Upper lobe of left lung (tissue), 6 donors: ENCODE data around the gene DNASE1L2. TPM values are rescaled to one million over a fixed set of nuclear protein-coding genes. Genes with fewer than 3 reads are reported as not detected.

Source experiments
- ATAC-seq, 2 donors: fragments of 200-7000 bp; cut with Tn5 transposase; one replicate each; pipeline ENCODE4 v1.9.1; 2022; ENCODE audit warnings: mild to moderate bottlenecking in 2 of 2, moderate library complexity in 2 of 2; ENCODE audit not compliant: low FRiP score in 2 of 2
- DNase-seq, 2 donors: peaks; one replicate each; pipeline ENCODE4 v3.0.0-alpha.2; 2019 to 2020
- H3K27ac ChIP-seq, 4 donors: fragments of 200-600 bp; sonication (generic); one replicate each; pipeline ENCODE4 v1.5.1; 2016 to 2019
- H3K27me3 ChIP-seq, 4 donors: fragments of 200-600 bp; sonication (generic); one replicate each; pipeline ENCODE4 v1.5.1; 2017 to 2019
- H3K36me3 ChIP-seq, 4 donors: fragments of 200-600 bp; sonication (generic); one replicate each; pipeline ENCODE4 v1.5.1; 2016 to 2019
- H3K4me1 ChIP-seq, 4 donors: fragments of 200-600 bp; sonication (generic); one replicate each; pipeline ENCODE4 v1.5.1; 2018 to 2019
- H3K4me3 ChIP-seq, 4 donors: fragments of 200-600 bp; sonication (generic); one replicate each; pipeline ENCODE4 v1.5.1; 2017 to 2019; ENCODE audit warnings: mild to moderate bottlenecking in 2 of 4, moderate library complexity in 1 of 4
- H3K9me3 ChIP-seq, 4 donors: fragments of 200-600 bp; sonication (generic); one replicate each; pipeline ENCODE4 v1.5.1; 2018 to 2019
- EP300 ChIP-seq, 4 donors: sonication (generic); formaldehyde crosslinking; IDR thresholded peaks; one replicate each; pipeline ENCODE4 v1.5.1; 2017; ENCODE audit warnings: antibody characterized with exemption in 4 of 4, control low read depth in 2 of 4
- POLR2A ChIP-seq, 4 donors: fragments of 450-650 bp; IDR thresholded peaks; one replicate each; pipeline ENCODE4 v1.5.1; 2016 to 2017; ENCODE audit warnings: antibody characterized with exemption in 4 of 4, mild to moderate bottlenecking in 2 of 4
- POLR2AphosphoS5 ChIP-seq, 2 donors: sonication (generic); formaldehyde crosslinking; IDR thresholded peaks; one replicate each; pipeline ENCODE4 v1.5.1; 2017; ENCODE audit warnings: antibody characterized with exemption in 2 of 2
- WGBS, 2 donors: methylation state at CpG; one replicate each; pipeline ENCODE4 v1.1.5; 2017 to 2018; 5-methylcytosine and 5-hydroxymethylcytosine counted together
- total RNA-seq, 6 donors: library from RNA; depleted of rRNA in 4 of 6; stranded (reverse); fragments of >200 nt in 4 of 6; gene quantifications; one replicate each; pipeline versions ENCODE4 v1.1.0 to v1.2.1, GENCODE V29; 2016 to 2021
- TF ChIP-seq, protein P1 (sequence below), 6 experiments: fragments of 450-650 bp in 4 of 6; fragments of 200-600 bp in 2 of 6; sonication (generic) in 2 of 6; IDR thresholded peaks; one replicate each; pipeline ENCODE4 v1.5.1; 2016 to 2019; ENCODE audit warnings: antibody characterized with exemption in 6 of 6
- donor health status: DM: no; HTN: no; CAD: no; lungs with moderate emphysema.
- donor health status: DM: no; HTN: yes; CAD: no; lungs with severe emphysema.

Gene DNASE1L2
- total RNA-seq, 6 donors from 2014 or later, result 0.79 to 2.1 (median 1.5) TPM; not detected in 2

DNA sequence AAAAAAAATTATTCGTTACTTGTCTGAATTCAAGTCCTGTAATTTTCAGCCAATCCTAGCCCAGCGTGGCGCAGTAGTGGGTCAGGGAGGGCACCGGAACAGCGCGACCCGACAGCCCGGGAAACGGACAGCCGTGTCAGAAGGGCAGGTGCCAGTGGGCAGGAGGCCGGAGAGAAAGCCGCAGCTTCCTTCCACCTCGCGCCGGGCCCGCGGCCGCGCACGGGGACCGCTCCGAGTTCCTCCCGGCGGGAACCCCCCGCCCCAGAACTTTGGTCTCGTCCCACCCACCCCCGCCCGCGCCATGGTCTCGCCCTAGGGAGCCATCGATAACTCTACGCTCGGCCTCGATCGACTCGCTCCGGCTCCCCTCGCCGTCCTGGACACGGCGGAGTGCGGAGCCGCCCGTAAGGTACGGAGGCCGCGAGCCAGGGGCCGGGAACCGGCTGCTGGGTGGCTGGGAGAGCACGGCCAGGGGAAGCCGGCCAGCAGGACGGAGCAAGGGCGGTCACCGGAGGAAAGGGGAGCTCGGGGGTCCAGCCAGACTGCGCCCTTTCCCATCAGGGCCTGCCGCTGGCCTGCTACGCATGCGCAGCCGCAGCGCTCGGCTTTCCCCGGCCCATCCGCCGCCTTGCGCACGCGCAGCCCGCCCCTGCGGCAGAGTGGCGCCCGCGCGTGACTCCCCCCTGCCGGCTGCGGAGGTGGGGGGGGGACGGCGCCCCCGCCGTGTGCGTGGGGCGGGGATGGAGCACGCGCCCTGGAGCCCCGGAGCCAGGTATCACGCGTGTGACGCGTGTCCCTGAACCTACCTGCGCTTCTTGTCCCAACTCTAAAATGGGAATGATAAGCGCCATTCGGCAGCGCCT is 30.9 kb upstream of the DNASE1L2 start, which contains the start of gene MLST8:
MLST8 (plus strand) TSS at position 351 of the 863 bp plus-strand sequence. CDS start 632 bp downstream, outside the sequence.
- WGBS, 2 donors, result 2% methylated on average over 10 to 40 of the region's 93 CpGs
- DNase-seq (peak; percentile 88 to 98), ATAC-seq (peak; percentile 94 to 96)
- no peaks in the 10 kb centered on the region for H3K27me3 ChIP-seq
- peak in 3 of 4 donors; percentile 74 to 89 (median 75) for TF ChIP-seq POLR2A (IDR thresholded peaks at IDR 0.05)
- TF ChIP-seq POLR2AphosphoS5 (IDR thresholded peaks at IDR 0.05), result peak; percentile 81 to 87
- TF ChIP-seq EP300 (IDR thresholded peaks at IDR 0.05), result no peak
- TF ChIP-seq, protein P1, sequence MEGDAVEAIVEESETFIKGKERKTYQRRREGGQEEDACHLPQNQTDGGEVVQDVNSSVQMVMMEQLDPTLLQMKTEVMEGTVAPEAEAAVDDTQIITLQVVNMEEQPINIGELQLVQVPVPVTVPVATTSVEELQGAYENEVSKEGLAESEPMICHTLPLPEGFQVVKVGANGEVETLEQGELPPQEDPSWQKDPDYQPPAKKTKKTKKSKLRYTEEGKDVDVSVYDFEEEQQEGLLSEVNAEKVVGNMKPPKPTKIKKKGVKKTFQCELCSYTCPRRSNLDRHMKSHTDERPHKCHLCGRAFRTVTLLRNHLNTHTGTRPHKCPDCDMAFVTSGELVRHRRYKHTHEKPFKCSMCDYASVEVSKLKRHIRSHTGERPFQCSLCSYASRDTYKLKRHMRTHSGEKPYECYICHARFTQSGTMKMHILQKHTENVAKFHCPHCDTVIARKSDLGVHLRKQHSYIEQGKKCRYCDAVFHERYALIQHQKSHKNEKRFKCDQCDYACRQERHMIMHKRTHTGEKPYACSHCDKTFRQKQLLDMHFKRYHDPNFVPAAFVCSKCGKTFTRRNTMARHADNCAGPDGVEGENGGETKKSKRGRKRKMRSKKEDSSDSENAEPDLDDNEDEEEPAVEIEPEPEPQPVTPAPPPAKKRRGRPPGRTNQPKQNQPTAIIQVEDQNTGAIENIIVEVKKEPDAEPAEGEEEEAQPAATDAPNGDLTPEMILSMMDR (IDR thresholded peaks at IDR 0.05), result peak in 3 of 6 experiments; percentile 32 to 53 (median 38)
- H3K36me3 ChIP-seq, result peaks cover 0 to 34% (median 33%) of the 10 kb centered on the region in 4 donors
- H3K4me3 ChIP-seq, result peak within 1 kb of the TSS; percentile 60 to 86 (median 66)
- no peaks in the 10 kb centered on the region for H3K9me3 ChIP-seq
- H3K4me1 ChIP-seq, result peaks cover 14 to 20% (median 15%) of the 10 kb centered on the region in 4 donors
- H3K27ac ChIP-seq, result peak within 1 kb of the TSS; percentile 92 to 98 (median 97)

- TF ChIP-seq POLR2AphosphoS5 (IDR thresholded peaks at IDR 0.05), result no peak
- no peak for TF ChIP-seq EP300 (IDR thresholded peaks at IDR 0.05)
- TF ChIP-seq POLR2A (IDR thresholded peaks at IDR 0.05), result no peak
- TF ChIP-seq, protein P1 (IDR thresholded peaks at IDR 0.05), result no peak
- ATAC-seq (peak in 1 of 2 donors; percentile 7), DNase-seq (peak in 1 of 2 donors; percentile 89)
- Histone ChIP-seq H3K9me3 (no peaks in the 10 kb centered on the region), H3K36me3 (peaks cover 0 to 34% (median 33%) of the 10 kb centered on the region in 4 donors), H3K27ac (peak overlapping the region; percentile 92 to 98 (median 97)), H3K4me1 (peaks cover 14 to 20% (median 15%) of the 10 kb centered on the region in 4 donors), H3K4me3 (peak overlapping the region; percentile 60 to 86 (median 66)), H3K27me3 (no peaks in the 10 kb centered on the region)
- WGBS, 2 donors, result 9% methylated on average over 7 of the region's 16 CpGs; no CpG with 5 or more reads in 1 of the 2 donors
Measured at GRCh38 chr16:2205967-2206313, 30.3 kb upstream of the DNASE1L2 start.

DNA sequence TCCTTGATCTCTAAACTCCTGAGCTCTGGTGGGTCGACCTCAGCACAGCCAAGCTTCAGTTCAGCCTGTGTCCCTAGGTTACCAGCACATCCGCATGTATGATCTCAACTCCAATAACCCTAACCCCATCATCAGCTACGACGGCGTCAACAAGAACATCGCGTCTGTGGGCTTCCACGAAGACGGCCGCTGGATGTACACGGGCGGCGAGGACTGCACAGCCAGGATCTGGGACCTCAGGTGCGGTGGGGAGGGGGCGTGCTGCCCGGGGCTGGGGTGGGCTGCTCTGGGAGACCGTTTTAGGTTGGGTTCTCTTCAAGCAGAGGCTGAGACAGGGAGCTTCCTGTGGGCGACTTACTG is 29.8 kb upstream of the DNASE1L2 start:
- no peak for TF ChIP-seq EP300 (IDR thresholded peaks at IDR 0.05)
- TF ChIP-seq, protein P1 (IDR thresholded peaks at IDR 0.05), result no peak
- no peak for TF ChIP-seq POLR2A (IDR thresholded peaks at IDR 0.05)
- no peak for TF ChIP-seq POLR2AphosphoS5 (IDR thresholded peaks at IDR 0.05)
- Histone ChIP-seq H3K9me3 (no peaks in the 10 kb centered on the region), H3K27ac (peak overlapping the region in 3 of 4 donors; percentile 97 to 98 (median 97)), H3K4me3 (peak overlapping the region in 3 of 4 donors; percentile 64 to 86 (median 67)), H3K4me1 (peaks cover 14 to 20% (median 15%) of the 10 kb centered on the region in 4 donors), H3K36me3 (peaks cover 0 to 34% (median 33%) of the 10 kb centered on the region in 4 donors), H3K27me3 (no peaks in the 10 kb centered on the region)
- ATAC-seq (no peak), DNase-seq (peak in 1 of 2 donors; percentile 64)
- WGBS, 2 donors, result 80 to 81% methylated on average over 18 of the region's 18 CpGs

DNA sequence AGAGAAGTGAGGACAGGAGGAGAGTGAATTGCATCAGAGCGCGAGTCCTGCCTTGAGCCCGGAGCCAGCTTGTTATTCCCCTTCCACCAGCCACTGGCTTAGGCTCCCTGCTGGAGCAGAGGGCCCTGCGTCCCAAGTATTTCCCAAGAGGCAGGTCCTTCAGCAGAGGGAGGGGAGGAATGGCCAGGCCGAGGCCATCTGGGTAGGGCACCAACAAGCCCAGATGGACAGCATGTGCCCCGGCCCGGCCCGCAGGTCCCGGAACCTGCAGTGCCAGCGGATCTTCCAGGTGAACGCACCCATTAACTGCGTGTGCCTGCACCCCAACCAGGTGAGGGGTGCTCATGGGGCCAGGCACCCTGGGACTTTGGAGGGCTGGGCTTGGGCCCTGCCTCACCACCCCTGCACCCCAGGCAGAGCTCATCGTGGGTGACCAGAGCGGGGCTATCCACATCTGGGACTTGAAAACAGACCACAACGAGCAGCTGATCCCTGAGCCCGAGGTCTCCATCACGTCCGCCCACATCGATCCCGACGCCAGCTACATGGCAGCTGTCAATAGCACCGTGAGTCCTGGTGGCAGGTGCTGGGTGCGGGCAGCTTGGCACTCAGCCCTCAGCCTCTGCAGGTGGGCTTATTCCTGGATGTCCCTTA is 29.3 kb upstream of the DNASE1L2 start:
- Histone ChIP-seq H3K27ac (peak overlapping the region in 2 of 4 donors; percentile 97), H3K36me3 (peaks cover 0 to 34% (median 33%) of the 10 kb centered on the region in 4 donors), H3K4me3 (no peak overlapping the region), H3K4me1 (peaks cover 17 to 24% (median 17%) of the 10 kb centered on the region in 4 donors), H3K27me3 (no peaks in the 10 kb centered on the region), H3K9me3 (no peaks in the 10 kb centered on the region)
- WGBS, 2 donors, result 90 to 95% methylated on average over 12 to 21 of the region's 23 CpGs
- TF ChIP-seq EP300 (IDR thresholded peaks at IDR 0.05) (no peak), POLR2A (IDR thresholded peaks at IDR 0.05) (no peak), POLR2AphosphoS5 (IDR thresholded peaks at IDR 0.05) (no peak)
- TF ChIP-seq, protein P1 (IDR thresholded peaks at IDR 0.05), result no peak
- DNase-seq (peak in 1 of 2 donors; percentile 75), ATAC-seq (no peak)
